Keratinocyte (primary cell): ENCODE measurements around the gene FBXW7. TPM values are rescaled to one million over a fixed set of nuclear protein-coding genes. Genes with fewer than 3 reads are reported as not detected.

ENCODE experiments used
- DNase-seq: peaks from one replicate; pipeline ENCODE4 v3.0.0-alpha.2; 2011; ENCODE audit warnings: low read depth, missing footprints, low spot score
- FAIRE-seq: peaks from 2 replicates; lab custom pipeline; 2011; peaks lifted over from hg19 to GRCh38; lab: Jason Lieb, UNC
- H2AFZ ChIP-seq: 2 replicates; pipeline ENCODE4 v1.6.0; 2012; ENCODE audit warnings: low read length, control low read depth, inconsistent platforms; ENCODE audit not compliant: control insufficient read depth
- H3K27ac ChIP-seq: 2 replicates; pipeline ENCODE4 v1.5.1; 2011; ENCODE audit warnings: low read length; ENCODE audit not compliant: control insufficient read depth, insufficient read depth
- H3K27me3 ChIP-seq: 3 replicates; pipeline ENCODE4 v1.6.0; 2011; ENCODE audit warnings: low read length; ENCODE audit not compliant: control insufficient read depth, insufficient read depth; ENCODE audit errors: extremely low read depth
- H3K36me3 ChIP-seq, 2 experiments: 2 replicates in 1 of 2; 3 replicates in 1 of 2; pipeline ENCODE4 v1.5.1; 2011; ENCODE audit warnings: low read length in 2 of 2, mild to moderate bottlenecking in 1 of 2; ENCODE audit not compliant: control insufficient read depth in 2 of 2, insufficient read depth in 2 of 2; ENCODE audit errors: extremely low read depth in 1 of 2
- H3K4me1 ChIP-seq: 3 replicates; pipeline ENCODE4 v1.5.1; 2011; ENCODE audit warnings: low read length; ENCODE audit not compliant: control insufficient read depth, insufficient read depth; ENCODE audit errors: extremely low read depth
- H3K4me2 ChIP-seq: 3 replicates; pipeline ENCODE4 v1.6.0; 2011; ENCODE audit warnings: low read depth, low read length; ENCODE audit not compliant: control insufficient read depth, insufficient read depth; ENCODE audit errors: extremely low read depth
- H3K4me3 ChIP-seq, 3 experiments: fragments of 200-600 bp in 1 of 3; sonication (generic) in 1 of 3; 2 replicates in 2 of 3; 3 replicates in 1 of 3; pipeline ENCODE4 v1.5.1; 2011 to 2016; ENCODE audit warnings: low read length in 3 of 3, mild to moderate bottlenecking in 3 of 3, control low read depth in 2 of 3, inconsistent platforms in 1 of 3, low read depth in 1 of 3, mixed read lengths in 1 of 3, mixed run types in 1 of 3, moderate library complexity in 1 of 3; ENCODE audit not compliant: control insufficient read depth in 2 of 3, insufficient read depth in 2 of 3; ENCODE audit errors: extremely low read depth in 1 of 3
- H3K79me2 ChIP-seq: 2 replicates; pipeline ENCODE4 v1.6.0; 2012; ENCODE audit warnings: low read length; ENCODE audit not compliant: control insufficient read depth, insufficient read depth
- H3K9ac ChIP-seq: 3 replicates; pipeline ENCODE4 v1.6.0; 2011; ENCODE audit warnings: low read length; ENCODE audit not compliant: control insufficient read depth, insufficient read depth; ENCODE audit errors: extremely low read depth
- H3K9me1 ChIP-seq: 3 replicates; pipeline ENCODE4 v1.6.0; 2011; ENCODE audit warnings: low read length; ENCODE audit not compliant: control insufficient read depth, insufficient read depth; ENCODE audit errors: extremely low read depth
- H3K9me3 ChIP-seq: 2 replicates; pipeline ENCODE4 v1.5.1; 2012; ENCODE audit warnings: low read depth, low read length; ENCODE audit not compliant: control insufficient read depth
- H4K20me1 ChIP-seq: 3 replicates; pipeline ENCODE4 v1.6.0; 2011; ENCODE audit warnings: low read length; ENCODE audit not compliant: control insufficient read depth, insufficient read depth; ENCODE audit errors: extremely low read depth
- CTCF ChIP-seq, 3 experiments: IDR thresholded peaks in 1 of 3; conservative IDR thresholded peaks in 1 of 3; optimal IDR thresholded peaks in 1 of 3; 2 replicates in 2 of 3; 3 replicates in 1 of 3; pipeline versions ENCODE3 to v1.5.1; 2011; ENCODE audit warnings: low read length in 3 of 3, mild to moderate bottlenecking in 3 of 3, moderate library complexity in 2 of 3, control low read depth in 1 of 3, inconsistent platforms in 1 of 3; ENCODE audit not compliant: insufficient read depth in 2 of 3; ENCODE audit errors: extremely low read depth in 1 of 3
- EZH2 ChIP-seq: IDR thresholded peaks from one replicate; pipeline ENCODE4 v1.6.1; 2012; ENCODE audit warnings: inconsistent platforms, mild to moderate bottlenecking, low read length, moderate library complexity
- dilution Hi-C: fragments of 300-500 bp; cut with MboI; formaldehyde crosslinking; loops from one replicate; pipeline ENCODE4 v1.7.0; 2020; ENCODE audit warnings: low sequenced_read_pairs; ENCODE audit not compliant: extremely low pct_ligation_motif_present
- polyA plus RNA-seq, 5 experiments: library from polyadenylated mRNA; depleted of rRNA in 3 of 5; stranded (reverse) in 3 of 5; stranded (forward) in 1 of 5; unstranded in 1 of 5; fragments of >200 nt; gene quantifications; 1 replicate in 1 of 5; 2 replicates in 3 of 5; 3 replicates in 1 of 5; pipeline versions ENCODE4 v1.2.1 to v1.2.3, GENCODE V29; 2011 to 2012; ENCODE audit warnings: missing spikeins in 2 of 5, low read depth in 1 of 5, low replicate concordance in 1 of 5

The FBXW7 gene
- polyA plus RNA-seq, 1 donor (not counting 4 experiments of a cell fraction or from before 2014, with no cell fraction given): 39.6 TPM

GRCh38 chr4:152352215-152352614, 183.7 kb downstream of the FBXW7 start:
- Histone ChIP-seq H3K4me2 (peak overlapping the region; percentile 92), H2AFZ (no peak overlapping the region), H3K36me3 (no peaks in the 10 kb centered on the region), H3K9me3 (no peaks in the 10 kb centered on the region), H3K4me3 (peak overlapping the region; percentile 66 to 73 (median 72)), H4K20me1 (no peaks in the 10 kb centered on the region), H3K9ac (peak overlapping the region; percentile 74), H3K27me3 (no peaks in the 10 kb centered on the region), H3K27ac (peak overlapping the region; percentile 71), H3K79me2 (peaks cover 56% of the 10 kb centered on the region), H3K9me1 (no peaks in the 10 kb centered on the region), H3K4me1 (peaks cover 29% of the 10 kb centered on the region)
- FAIRE-seq (no peak), DNase-seq (no peak)
- TF ChIP-seq EZH2 (no peak), CTCF (optimal IDR thresholded peaks at IDR 0.05 in 1 of 3, IDR thresholded peaks at IDR 0.05 in 1 of 3, conservative IDR thresholded peaks at IDR 0.05 in 1 of 3; ENCODE audit: extremely low read depth in 1 of 3, insufficient read depth in 2 of 3, low read length in 3 of 3) (no peak)
- dilution Hi-C loops: no loop called here

- Histone ChIP-seq H3K27me3 (no peaks in the 10 kb centered on the region), H3K27ac (peak overlapping the region; percentile 71), H3K9ac (peak overlapping the region; percentile 74), H3K79me2 (peaks cover 67% of the 10 kb centered on the region), H3K4me2 (peak overlapping the region; percentile 92), H3K4me1 (peaks cover 27% of the 10 kb centered on the region), H3K4me3 (peak overlapping the region; percentile 66 to 73 (median 72)), H2AFZ (no peak overlapping the region), H4K20me1 (no peaks in the 10 kb centered on the region), H3K9me3 (no peaks in the 10 kb centered on the region), H3K36me3 (peaks cover 0 to 3% of the 10 kb centered on the region in 2 experiments), H3K9me1 (no peaks in the 10 kb centered on the region)
- DNase-seq (no peak), FAIRE-seq (peak; percentile 23)
- TF ChIP-seq EZH2 (no peak), CTCF (optimal IDR thresholded peaks at IDR 0.05 in 1 of 3, IDR thresholded peaks at IDR 0.05 in 1 of 3, conservative IDR thresholded peaks at IDR 0.05 in 1 of 3; ENCODE audit: extremely low read depth in 1 of 3, insufficient read depth in 2 of 3, low read length in 3 of 3) (no peak)
- dilution Hi-C loops: no loop called here
These were observed 184.8 kb downstream of the FBXW7 start for GRCh38 chr4:152351080-152351479.
